ENCODE data around the gene ITGA11.

ITGA11 gene

GRCh38 chr15:68284616-68285258 lies 147.2 kb downstream of the ITGA11 start:
- no peak for DNase-seq

GRCh38 chr15:68283401-68283800 lies 148.6 kb downstream of the ITGA11 start:
- no peak for DNase-seq

- no peak for DNase-seq
Measured at GRCh38 chr15:68281008-68281407, 151.0 kb downstream of the ITGA11 start.

GRCh38 chr15:68279779-68280753 lies 151.9 kb downstream of the ITGA11 start:
- no peak for DNase-seq

GRCh38 chr15:68278595-68279405 lies 153.2 kb downstream of the ITGA11 start:
- DNase-seq, result no peak

- no peak for DNase-seq
Measured at GRCh38 chr15:68278345-68278594, 153.7 kb downstream of the ITGA11 start.

GRCh38 chr15:68277603-68278344 lies 154.2 kb downstream of the ITGA11 start, which contains the start of gene FEM1B:
Gene FEM1B (plus strand): TSS chr15:68277745. CDS start chr15:68278418, 673 bp downstream.
- DNase-seq, result peak; percentile 81

- no peak for DNase-seq
Measured at GRCh38 chr15:68277131-68277602, 154.8 kb downstream of the ITGA11 start.

- DNase-seq, result no peak
Measured at GRCh38 chr15:68276668-68277067, 155.3 kb downstream of the ITGA11 start.

- DNase-seq, result no peak
Measured at GRCh38 chr15:68275165-68275746, 156.7 kb downstream of the ITGA11 start.

GRCh38 chr15:68274201-68274848 lies 157.6 kb downstream of the ITGA11 start:
- no peak for DNase-seq

GRCh38 chr15:68272721-68273271 lies 159.2 kb downstream of the ITGA11 start:
- DNase-seq, result no peak

GRCh38 chr15:68271854-68272471 lies 160.0 kb downstream of the ITGA11 start:
- no peak for DNase-seq

- no peak for DNase-seq
Measured at GRCh38 chr15:68268405-68268804, 163.6 kb downstream of the ITGA11 start.

- DNase-seq, result no peak
Measured at GRCh38 chr15:68265674-68266073, 166.3 kb downstream of the ITGA11 start.

GRCh38 chr15:68265081-68265480 lies 166.9 kb downstream of the ITGA11 start:
- DNase-seq, result no peak

GRCh38 chr15:68264282-68264681 lies 167.7 kb downstream of the ITGA11 start:
- DNase-seq, result no peak

- no peak for DNase-seq
Measured at GRCh38 chr15:68262514-68263356, 169.2 kb downstream of the ITGA11 start.

- no peak for DNase-seq
Measured at GRCh38 chr15:68261980-68262379, 170.0 kb downstream of the ITGA11 start.

GRCh38 chr15:68261241-68261640 lies 170.7 kb downstream of the ITGA11 start:
- no peak for DNase-seq
